SK-N-SH treated with all-trans-retinoic acid at 6 μM for 48 hours (cell line): ENCODE data around the gene SEMA6B.
"Not testable (repeated sequence)": the region's sequence is repeated elsewhere in the genome, so short reads cannot be mapped to it uniquely, and the experiment has no call there.

ENCODE experiments used
- ATAC-seq: fragments of 200-7000 bp; cut with Tn5 transposase; 3 replicates; pipeline ENCODE4 v1.9.1; 2020; ENCODE audit warnings: mild to moderate bottlenecking, moderate library complexity
- ARNTL ChIP-seq: fragments of 450-650 bp; formaldehyde crosslinking; IDR thresholded peaks from 2 replicates; pipeline ENCODE4 v1.5.0; 2020; ENCODE audit warnings: low read depth, mild to moderate bottlenecking, moderate library complexity, borderline replicate concordance
- CREB5 ChIP-seq: fragments of 250-450 bp; sonication (Bioruptor Pico); IDR thresholded peaks from 2 replicates; pipeline ENCODE4 v1.5.1; 2020; ENCODE audit warnings: low read depth, mild to moderate bottlenecking, moderate library complexity
- CSDC2 ChIP-seq: fragments of 250-450 bp; sonication (Bioruptor Pico); IDR thresholded peaks from 2 replicates; pipeline ENCODE4 v1.5.0; 2020; ENCODE audit warnings: mild to moderate bottlenecking, moderate library complexity
- CSRNP3 ChIP-seq: fragments of 250-450 bp; sonication (Bioruptor Pico); IDR thresholded peaks from 2 replicates; pipeline ENCODE4 v1.5.1; 2021; ENCODE audit warnings: mild to moderate bottlenecking, moderate library complexity
- ESRRG ChIP-seq: fragments of 250-450 bp; sonication (Bioruptor Pico); IDR thresholded peaks from 2 replicates; pipeline ENCODE4 v1.6.1; 2021; ENCODE audit warnings: mild to moderate bottlenecking
- GLIS3 ChIP-seq: fragments of 250-450 bp; sonication (Bioruptor Pico); IDR thresholded peaks from 2 replicates; pipeline ENCODE4 v1.5.0; 2020; ENCODE audit warnings: mild to moderate bottlenecking, moderate library complexity
- ISL1 ChIP-seq: fragments of 250-450 bp; sonication (Bioruptor Pico); IDR thresholded peaks from 2 replicates; pipeline ENCODE4 v2.1.2; 2022; ENCODE audit warnings: mild to moderate bottlenecking, moderate library complexity
- OSR1 ChIP-seq: fragments of 250-450 bp; sonication (Bioruptor Pico); IDR thresholded peaks from 2 replicates; pipeline ENCODE4 v1.8.0; 2022; ENCODE audit warnings: moderate library complexity, mild to moderate bottlenecking, inconsistent platforms
- POU6F1 ChIP-seq: fragments of 250-450 bp; sonication (Bioruptor Pico); IDR thresholded peaks from 2 replicates; pipeline ENCODE4 v1.8.0; 2021; ENCODE audit warnings: low read depth, mild to moderate bottlenecking, moderate library complexity, borderline replicate concordance
- PPARA ChIP-seq: fragments of 250-450 bp; sonication (Bioruptor Pico); IDR thresholded peaks from 2 replicates; pipeline ENCODE4 v1.5.0; 2020; ENCODE audit warnings: mild to moderate bottlenecking, borderline replicate concordance
- RARB ChIP-seq: fragments of 250-450 bp; sonication (Bioruptor Pico); IDR thresholded peaks from 2 replicates; pipeline ENCODE4 v1.8.0; 2021; ENCODE audit warnings: mild to moderate bottlenecking, moderate library complexity
- SNAI2 ChIP-seq: fragments of 250-450 bp; sonication (Bioruptor Pico); IDR thresholded peaks from 2 replicates; pipeline ENCODE4 v1.5.0; 2020; ENCODE audit warnings: mild to moderate bottlenecking, moderate library complexity
- TCF4 ChIP-seq: fragments of 250-450 bp; sonication (Bioruptor Pico); IDR thresholded peaks from 2 replicates; pipeline ENCODE4 v1.8.0; 2021; ENCODE audit warnings: mild to moderate bottlenecking, moderate library complexity, borderline replicate concordance
- TOX ChIP-seq: fragments of 250-450 bp; sonication (Bioruptor Pico); IDR thresholded peaks from 2 replicates; pipeline ENCODE4 v1.8.0; 2021; ENCODE audit warnings: mild to moderate bottlenecking, moderate library complexity, borderline replicate concordance
- ZC3H10 ChIP-seq: fragments of 250-450 bp; sonication (Bioruptor Pico); IDR thresholded peaks from 2 replicates; pipeline ENCODE4 v1.5.1; 2021; ENCODE audit warnings: mild to moderate bottlenecking, moderate library complexity
- ZFP3 ChIP-seq: fragments of 250-450 bp; sonication (Bioruptor Pico); IDR thresholded peaks from 2 replicates; pipeline ENCODE4 v1.5.0; 2020; ENCODE audit warnings: mild to moderate bottlenecking, moderate library complexity
- ZFP30 ChIP-seq: fragments of 450-650 bp; formaldehyde crosslinking; IDR thresholded peaks from 2 replicates; pipeline ENCODE4 v1.5.0; 2022; ENCODE audit warnings: mild to moderate bottlenecking, moderate library complexity
- ZNF565 ChIP-seq: fragments of 450-650 bp; formaldehyde crosslinking; conservative IDR thresholded peaks from 2 replicates; pipeline ENCODE4 v1.5.0; 2020; ENCODE audit warnings: low read depth, mild to moderate bottlenecking, moderate library complexity
- ZNF70 ChIP-seq: fragments of 450-650 bp; formaldehyde crosslinking; IDR thresholded peaks from 2 replicates; pipeline ENCODE4 v1.5.0; 2020; ENCODE audit warnings: mild to moderate bottlenecking, moderate library complexity
- ZNF8 ChIP-seq: fragments of 450-650 bp; formaldehyde crosslinking; IDR thresholded peaks from 2 replicates; pipeline ENCODE4 v1.5.0; 2020; ENCODE audit warnings: mild to moderate bottlenecking, moderate library complexity
- TF ChIP-seq, protein P1 (sequence below): fragments of 250-450 bp; sonication (Bioruptor Pico); IDR thresholded peaks from 2 replicates; pipeline ENCODE4 v1.5.0; 2020; ENCODE audit warnings: mild to moderate bottlenecking, moderate library complexity
- TF ChIP-seq, protein P2 (sequence below): fragments of 250-450 bp; sonication (Bioruptor Pico); IDR thresholded peaks from 2 replicates; pipeline ENCODE4 v1.8.0; 2020; ENCODE audit warnings: mild to moderate bottlenecking, moderate library complexity, borderline replicate concordance

SEMA6B gene

GRCh38 chr19:4528843-4529242 lies 30.6 kb downstream of the SEMA6B start:
- ATAC-seq, result no peak
- TF ChIP-seq PPARA (CRISPR knock-in tag) (no peak), TOX (CRISPR knock-in tag) (no peak), ARNTL (CRISPR knock-in tag) (no peak), ZFP30 (CRISPR knock-in tag) (no peak), ZNF565 (CRISPR knock-in tag) (no peak), CSRNP3 (CRISPR knock-in tag) (no peak), ZFP3 (CRISPR knock-in tag) (no peak), ZC3H10 (CRISPR knock-in tag) (no peak), ISL1 (CRISPR knock-in tag) (no peak), SNAI2 (CRISPR knock-in tag) (no peak), GLIS3 (no peak), TCF4 (CRISPR knock-in tag) (no peak), CREB5 (no peak)
- TF ChIP-seq, protein P1, sequence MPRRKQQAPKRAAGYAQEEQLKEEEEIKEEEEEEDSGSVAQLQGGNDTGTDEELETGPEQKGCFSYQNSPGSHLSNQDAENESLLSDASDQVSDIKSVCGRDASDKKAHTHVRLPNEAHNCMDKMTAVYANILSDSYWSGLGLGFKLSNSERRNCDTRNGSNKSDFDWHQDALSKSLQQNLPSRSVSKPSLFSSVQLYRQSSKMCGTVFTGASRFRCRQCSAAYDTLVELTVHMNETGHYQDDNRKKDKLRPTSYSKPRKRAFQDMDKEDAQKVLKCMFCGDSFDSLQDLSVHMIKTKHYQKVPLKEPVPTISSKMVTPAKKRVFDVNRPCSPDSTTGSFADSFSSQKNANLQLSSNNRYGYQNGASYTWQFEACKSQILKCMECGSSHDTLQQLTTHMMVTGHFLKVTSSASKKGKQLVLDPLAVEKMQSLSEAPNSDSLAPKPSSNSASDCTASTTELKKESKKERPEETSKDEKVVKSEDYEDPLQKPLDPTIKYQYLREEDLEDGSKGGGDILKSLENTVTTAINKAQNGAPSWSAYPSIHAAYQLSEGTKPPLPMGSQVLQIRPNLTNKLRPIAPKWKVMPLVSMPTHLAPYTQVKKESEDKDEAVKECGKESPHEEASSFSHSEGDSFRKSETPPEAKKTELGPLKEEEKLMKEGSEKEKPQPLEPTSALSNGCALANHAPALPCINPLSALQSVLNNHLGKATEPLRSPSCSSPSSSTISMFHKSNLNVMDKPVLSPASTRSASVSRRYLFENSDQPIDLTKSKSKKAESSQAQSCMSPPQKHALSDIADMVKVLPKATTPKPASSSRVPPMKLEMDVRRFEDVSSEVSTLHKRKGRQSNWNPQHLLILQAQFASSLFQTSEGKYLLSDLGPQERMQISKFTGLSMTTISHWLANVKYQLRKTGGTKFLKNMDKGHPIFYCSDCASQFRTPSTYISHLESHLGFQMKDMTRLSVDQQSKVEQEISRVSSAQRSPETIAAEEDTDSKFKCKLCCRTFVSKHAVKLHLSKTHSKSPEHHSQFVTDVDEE, result no peak
- TF ChIP-seq, protein P2, sequence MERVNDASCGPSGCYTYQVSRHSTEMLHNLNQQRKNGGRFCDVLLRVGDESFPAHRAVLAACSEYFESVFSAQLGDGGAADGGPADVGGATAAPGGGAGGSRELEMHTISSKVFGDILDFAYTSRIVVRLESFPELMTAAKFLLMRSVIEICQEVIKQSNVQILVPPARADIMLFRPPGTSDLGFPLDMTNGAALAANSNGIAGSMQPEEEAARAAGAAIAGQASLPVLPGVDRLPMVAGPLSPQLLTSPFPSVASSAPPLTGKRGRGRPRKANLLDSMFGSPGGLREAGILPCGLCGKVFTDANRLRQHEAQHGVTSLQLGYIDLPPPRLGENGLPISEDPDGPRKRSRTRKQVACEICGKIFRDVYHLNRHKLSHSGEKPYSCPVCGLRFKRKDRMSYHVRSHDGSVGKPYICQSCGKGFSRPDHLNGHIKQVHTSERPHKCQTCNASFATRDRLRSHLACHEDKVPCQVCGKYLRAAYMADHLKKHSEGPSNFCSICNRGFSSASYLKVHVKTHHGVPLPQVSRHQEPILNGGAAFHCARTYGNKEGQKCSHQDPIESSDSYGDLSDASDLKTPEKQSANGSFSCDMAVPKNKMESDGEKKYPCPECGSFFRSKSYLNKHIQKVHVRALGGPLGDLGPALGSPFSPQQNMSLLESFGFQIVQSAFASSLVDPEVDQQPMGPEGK (CRISPR knock-in tag), result no peak

- ATAC-seq, result not testable (repeated sequence)
Measured at GRCh38 chr19:4527377-4527776, 32.1 kb downstream of the SEMA6B start.

DNA sequence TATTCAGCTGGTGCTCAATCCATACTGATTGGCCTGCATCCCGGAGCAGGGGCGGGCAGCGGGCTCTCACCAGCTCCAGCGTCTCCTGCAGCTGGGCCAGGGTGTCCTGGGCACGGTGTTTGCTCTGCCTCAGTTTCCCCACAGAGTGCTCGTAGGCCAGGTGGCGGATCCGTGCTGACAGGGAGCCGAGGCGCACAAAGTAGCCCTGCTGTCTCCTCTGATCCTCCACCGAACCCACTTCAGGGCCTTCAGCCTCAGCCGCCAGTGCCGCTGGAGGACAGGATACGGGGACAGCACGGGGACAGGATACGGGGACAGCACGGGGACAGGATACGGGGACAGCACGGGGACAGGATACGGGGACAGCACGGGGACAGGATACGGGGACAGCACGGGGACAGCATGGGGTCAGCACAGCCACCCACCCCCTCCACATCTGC lies 33.9 kb downstream of the SEMA6B start:
- no peak for ATAC-seq
- TF ChIP-seq CSRNP3 (CRISPR knock-in tag), result no peak
- no peak for TF ChIP-seq POU6F1 (CRISPR knock-in tag)
- no peak for TF ChIP-seq RARB (CRISPR knock-in tag)
- TF ChIP-seq GLIS3, result no peak
- TF ChIP-seq PPARA (CRISPR knock-in tag), result no peak
- no peak for TF ChIP-seq ARNTL (CRISPR knock-in tag)
- TF ChIP-seq ZFP3 (CRISPR knock-in tag), result no peak
- TF ChIP-seq ISL1 (CRISPR knock-in tag), result no peak
- TF ChIP-seq TCF4 (CRISPR knock-in tag), result no peak
- no peak for TF ChIP-seq TOX (CRISPR knock-in tag)
- no peak for TF ChIP-seq ZNF8
- TF ChIP-seq, protein P1, result no peak
- TF ChIP-seq CREB5, result no peak
- TF ChIP-seq ESRRG, result no peak
- no peak for TF ChIP-seq SNAI2 (CRISPR knock-in tag)
- no peak for TF ChIP-seq ZNF565 (CRISPR knock-in tag)
- no peak for TF ChIP-seq ZNF70 (CRISPR knock-in tag)
- no peak for TF ChIP-seq OSR1 (CRISPR knock-in tag)
- no peak for TF ChIP-seq CSDC2 (CRISPR knock-in tag)
